Common myeloid progenitor, CD34-positive (primary cell): ENCODE measurements around the gene FAM167B.
"Not testable (repeated sequence)": the region's sequence is repeated elsewhere in the genome, so short reads cannot be mapped to it uniquely, and the experiment has no call there.

Experiments used
- CTCF ChIA-PET: fragments of 350-600 bp; sonication (Branson Sonifier 250); formaldehyde crosslinking; loops from one replicate; lab custom pipeline; 2021; ENCODE audit warnings: antibody characterized with exemption; lab: Charles Lee
- POLR2A ChIA-PET: fragments of 350-600 bp; sonication (Branson Sonifier 250); formaldehyde crosslinking; loops from one replicate; lab custom pipeline; 2021; ENCODE audit warnings: antibody characterized with exemption; lab: Charles Lee
- DNase-seq, 3 donors: peaks; one replicate each; pipeline versions ENCODE4 v3.0.0 to v3.0.0-alpha.2; 2013
- H3K27ac ChIP-seq, 2 experiments: 1 replicate in 1 of 2; 2 replicates in 1 of 2; pipeline ENCODE4 v1.7.0; 2013; ENCODE audit warnings: inconsistent platforms in 2 of 2, low read length in 2 of 2, mild to moderate bottlenecking in 2 of 2, low read depth in 1 of 2, moderate library complexity in 1 of 2; ENCODE audit not compliant: severe bottlenecking in 2 of 2, insufficient read depth in 1 of 2, poor library complexity in 1 of 2
- H3K27me3 ChIP-seq, 5 experiments: replicated peaks in 2 of 5; 1 replicate in 3 of 5; 2 replicates in 2 of 5; pipeline versions ENCODE4 v1.6.1 to v1.7.0; 2013; ENCODE audit warnings: low read length in 4 of 5, mild to moderate bottlenecking in 2 of 5, moderate library complexity in 2 of 5, inconsistent platforms in 1 of 5; ENCODE audit not compliant: insufficient read depth in 5 of 5, control insufficient read depth in 4 of 5
- H3K36me3 ChIP-seq, 4 experiments: 1 replicate in 2 of 4; 2 replicates in 2 of 4; pipeline versions ENCODE4 v1.6.1 to v1.7.0; 2013; ENCODE audit warnings: low read length in 3 of 4, control low read depth in 1 of 4, mild to moderate bottlenecking in 1 of 4; ENCODE audit not compliant: control insufficient read depth in 4 of 4, insufficient read depth in 4 of 4
- H3K4me1 ChIP-seq, 4 experiments: 1 replicate in 3 of 4; 2 replicates in 1 of 4; pipeline versions ENCODE4 v1.6.1 to v1.7.1; 2013; ENCODE audit warnings: low read length in 3 of 4, mild to moderate bottlenecking in 3 of 4, control low read depth in 1 of 4, inconsistent platforms in 1 of 4, moderate library complexity in 1 of 4; ENCODE audit not compliant: control insufficient read depth in 4 of 4, insufficient read depth in 4 of 4; ENCODE audit errors: control extremely low read depth in 1 of 4
- H3K4me3 ChIP-seq, 7 experiments: 1 replicate in 4 of 7; 2 replicates in 3 of 7; pipeline versions ENCODE4 v1.5.1 to v1.7.0; 2013; ENCODE audit warnings: mild to moderate bottlenecking in 7 of 7, low read length in 6 of 7, moderate library complexity in 6 of 7, inconsistent platforms in 2 of 7, low read depth in 2 of 7, control low read depth in 1 of 7; ENCODE audit not compliant: insufficient read depth in 4 of 7, control insufficient read depth in 1 of 7; ENCODE audit errors: extremely low read depth in 1 of 7
- H3K9me3 ChIP-seq, 5 experiments: 1 replicate in 4 of 5; 2 replicates in 1 of 5; pipeline versions ENCODE4 v1.6.1 to v1.7.1; 2013; ENCODE audit warnings: low read length in 4 of 5, mild to moderate bottlenecking in 2 of 5, inconsistent platforms in 1 of 5, low read depth in 1 of 5, moderate library complexity in 1 of 5; ENCODE audit not compliant: control insufficient read depth in 4 of 5, insufficient read depth in 2 of 5; ENCODE audit errors: control extremely low read depth in 1 of 5
- WGBS: methylation state at CpG from one replicate; pipeline ENCODE4 v1.1.5; 2013; ENCODE audit not compliant: insufficient coverage; 5-methylcytosine and 5-hydroxymethylcytosine counted together

The FAM167B gene

GRCh38 chr1:32272557-32273390, 25.8 kb downstream of the FAM167B start:
- WGBS: 93% methylated on average over 3 of the region's 7 CpGs
- no peak for DNase-seq
- Histone ChIP-seq H3K27ac (no peak overlapping the region), H3K4me3 (no peak overlapping the region), H3K27me3 (peaks cover 0 to 8% (median 0%) of the 10 kb centered on the region in 5 experiments), H3K4me1 (peaks cover 4 to 28% (median 14%) of the 10 kb centered on the region in 4 experiments), H3K36me3 (no peaks in the 10 kb centered on the region), H3K9me3 (no peaks in the 10 kb centered on the region)
- ChIA-PET CTCF (interaction anchor here (1.0 kb wide), 1 partner anchor 56 kb away, joined by 3 read pairs; no protein-coding TSS in a partner anchor), POLR2A (interaction anchor here (0.6 kb wide), 1 partner anchor 1419 kb away, joined by 4 read pairs; no protein-coding TSS in a partner anchor)

GRCh38 chr1:32273391-32274208, 26.6 kb downstream of the FAM167B start:
- ChIA-PET CTCF (interaction anchor here (0.6 to 1.1 kb wide), 4 partner anchors 14 to 141 kb away, joined by 3 read pairs; partner anchors contain the start of gene FAM167B), POLR2A (no interaction called here)
- peaks cover 4 to 28% (median 14%) of the 10 kb centered on the region in 4 experiments for H3K4me1 ChIP-seq
- WGBS: 63% methylated on average over 9 of the region's 10 CpGs
- H3K27ac ChIP-seq: no peak overlapping the region
- H3K36me3 ChIP-seq: no peaks in the 10 kb centered on the region
- H3K9me3 ChIP-seq: no peaks in the 10 kb centered on the region
- peak; percentile 18 to 70 (median 54) for DNase-seq
- H3K27me3 ChIP-seq: peaks cover 0 to 8% (median 0%) of the 10 kb centered on the region in 5 experiments
- no peak overlapping the region for H3K4me3 ChIP-seq

DNA sequence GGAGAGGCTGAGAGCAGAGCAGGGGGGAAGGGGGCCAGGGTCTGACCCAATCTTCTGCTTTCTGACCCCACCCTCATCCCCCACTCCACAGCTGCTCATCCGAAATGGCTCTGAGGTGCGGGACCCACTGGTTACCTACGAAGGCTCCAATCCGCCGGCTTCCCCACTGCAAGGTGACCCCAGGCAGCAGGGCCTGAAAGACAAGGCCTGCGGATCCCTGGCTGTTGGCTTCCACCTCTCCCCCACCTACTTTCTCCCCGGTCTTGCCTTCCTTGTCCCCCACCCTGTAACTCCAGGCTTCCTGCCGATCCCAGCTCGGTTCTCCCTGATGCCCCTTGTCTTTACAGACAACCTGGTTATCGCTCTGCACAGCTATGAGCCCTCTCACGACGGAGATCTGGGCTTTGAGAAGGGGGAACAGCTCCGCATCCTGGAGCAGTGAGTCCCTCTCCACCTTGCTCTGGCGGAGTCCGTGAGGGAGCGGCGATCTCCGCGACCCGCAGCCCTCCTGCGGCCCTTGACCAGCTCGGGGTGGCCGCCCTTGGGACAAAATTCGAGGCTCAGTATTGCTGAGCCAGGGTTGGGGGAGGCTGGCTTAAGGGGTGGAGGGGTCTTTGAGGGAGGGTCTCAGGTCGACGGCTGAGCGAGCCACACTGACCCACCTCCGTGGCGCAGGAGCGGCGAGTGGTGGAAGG, 27.8 kb downstream of the FAM167B start:
- Histone ChIP-seq H3K4me1 (peaks cover 4 to 28% (median 14%) of the 10 kb centered on the region in 4 experiments), H3K27me3 (peaks cover 0 to 8% (median 0%) of the 10 kb centered on the region in 5 experiments)
- CTCF ChIA-PET: interaction anchor here (0.5 to 2.7 kb wide), 5 partner anchors 13 to 60 kb away, joined by 3 to 10 read pairs (median 3); partner anchors contain the start of gene FAM167B

GRCh38 chr1:32275424-32275823, 28.4 kb downstream of the FAM167B start:
- H3K36me3 ChIP-seq: no peaks in the 10 kb centered on the region
- WGBS: 12% methylated on average over 28 of the region's 41 CpGs
- H3K9me3 ChIP-seq: no peaks in the 10 kb centered on the region
- ChIA-PET CTCF (interaction anchor here (1.4 to 2.7 kb wide), 2 partner anchors 27 to 60 kb away, joined by 4 to 10 read pairs; no protein-coding TSS in a partner anchor), POLR2A (interaction anchor here (0.7 kb wide), 1 partner anchor 27 kb away, joined by 3 read pairs; no protein-coding TSS in a partner anchor)
- H3K27ac ChIP-seq: no peak overlapping the region
- H3K4me1 ChIP-seq: peaks cover 4 to 28% (median 14%) of the 10 kb centered on the region in 4 experiments
- peak; percentile 49 to 68 (median 57) for DNase-seq
- H3K4me3 ChIP-seq: peak overlapping the region in 3 of 7 experiments; percentile 28 to 57 (median 36)
- peaks cover 0 to 8% (median 0%) of the 10 kb centered on the region in 5 experiments for H3K27me3 ChIP-seq

More for the DNA sequence above, 27.8 kb downstream of the FAM167B start:
- Histone ChIP-seq H3K36me3 (no peaks in the 10 kb centered on the region), H3K4me3 (no peak overlapping the region), H3K9me3 (no peaks in the 10 kb centered on the region), H3K27ac (no peak overlapping the region)
- no peak for DNase-seq
- 93% methylated on average over 24 of the region's 31 CpGs for WGBS
- POLR2A ChIA-PET: interaction anchor here (0.7 kb wide), 1 partner anchor 27 kb away, joined by 3 read pairs; no protein-coding TSS in a partner anchor

DNA sequence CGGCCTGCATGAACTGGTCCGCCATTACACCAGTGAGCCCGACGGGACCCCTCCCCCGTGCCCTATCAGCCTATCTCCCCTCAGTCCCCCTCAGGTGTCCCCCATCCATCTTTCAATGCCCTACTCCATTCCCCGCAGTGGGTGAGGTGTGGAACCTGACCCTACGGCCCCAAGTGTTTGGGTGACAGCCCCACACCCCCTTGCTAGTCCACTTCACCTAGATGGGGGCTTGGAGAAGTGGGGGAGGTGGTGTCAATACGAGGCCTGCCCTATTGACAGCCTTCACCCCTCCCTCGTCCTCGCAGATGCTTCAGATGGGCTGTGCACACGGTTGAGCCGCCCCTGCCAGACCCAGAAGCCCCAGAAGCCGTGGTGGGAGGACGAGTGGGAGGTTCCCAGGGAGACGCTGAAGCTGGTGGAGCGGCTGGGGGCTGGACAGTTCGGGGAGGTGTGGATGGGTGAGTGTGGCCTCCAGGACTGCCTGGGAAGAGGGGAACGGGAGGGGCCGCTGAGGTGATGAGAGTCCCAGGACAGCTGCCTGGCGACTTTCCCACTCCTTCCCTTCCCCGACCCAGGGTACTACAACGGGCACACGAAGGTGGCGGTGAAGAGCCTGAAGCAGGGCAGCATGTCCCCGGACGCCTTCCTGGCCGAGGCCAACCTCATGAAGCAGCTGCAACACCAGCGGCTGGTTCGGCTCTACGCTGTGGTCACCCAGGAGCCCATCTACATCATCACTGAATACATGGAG, 29.2 kb downstream of the FAM167B start:
- ChIA-PET POLR2A (interaction anchor here (0.7 kb wide), 1 partner anchor 28 kb away, joined by 3 read pairs; no protein-coding TSS in a partner anchor), CTCF (interaction anchor here (2.7 kb wide), 1 partner anchor 28 kb away, joined by 10 read pairs; no protein-coding TSS in a partner anchor)
- Histone ChIP-seq H3K4me3 (no peak overlapping the region), H3K9me3 (no peaks in the 10 kb centered on the region), H3K27me3 (peaks cover 0 to 8% (median 0%) of the 10 kb centered on the region in 5 experiments), H3K27ac (no peak overlapping the region), H3K4me1 (peaks cover 4 to 28% (median 14%) of the 10 kb centered on the region in 4 experiments), H3K36me3 (no peaks in the 10 kb centered on the region)
- no peak for DNase-seq
- 97% methylated on average over 20 of the region's 30 CpGs for WGBS

DNA sequence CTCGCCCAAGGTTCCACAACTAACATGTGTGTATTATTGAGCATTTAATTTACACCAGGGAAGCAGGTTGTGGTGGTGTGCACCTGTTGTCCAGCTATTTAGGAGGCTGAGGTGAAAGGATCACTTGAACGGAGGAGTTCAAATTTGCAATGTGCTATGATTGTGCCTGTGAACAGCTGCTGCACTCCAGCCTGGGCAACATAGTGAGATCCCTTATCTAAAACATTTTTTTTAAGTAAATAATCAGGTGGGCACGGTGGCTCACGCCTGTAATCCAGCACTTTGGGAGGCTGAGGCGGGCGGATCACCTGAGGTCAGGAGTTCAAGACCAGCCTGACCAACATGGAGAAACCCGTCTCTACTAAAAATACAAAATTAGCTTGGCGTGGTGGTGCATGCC, 37.8 kb downstream of the FAM167B start:
- POLR2A ChIA-PET, H3K4me1 ChIP-seq, DNase-seq, H3K36me3 ChIP-seq, CTCF ChIA-PET, H3K4me3 ChIP-seq, H3K27me3 ChIP-seq, H3K9me3 ChIP-seq, H3K27ac ChIP-seq: not testable (repeated sequence)
- 98% methylated on average over 6 of the region's 8 CpGs for WGBS
